ENCODE data around the gene TUBA1C. TPM values are rescaled to one million over a fixed set of nuclear protein-coding genes. Genes with fewer than 3 reads are reported as not detected.
A peak's percentile ranks its signal among the peaks of the same experiment; 100 is the strongest.
"Not testable (repeated sequence)": the region's sequence is repeated elsewhere in the genome, so short reads cannot be mapped to it uniquely, and the experiment has no call there.

Gene TUBA1C
- total and polyA plus RNA-seq, 9 of the 15 experiments (the other 6 are each of a cell fraction or from before 2014, with no cell fraction given), result 755 to 3,012 (median 914) TPM

GRCh38 chr12:49255456-49255855, 9.4 kb upstream of the TUBA1C start:
- ChIA-PET POLR2A (interaction anchor here (0.9 to 5.5 kb wide), 5 partner anchors 8 to 125 kb away, joined by 3 to 61 read pairs (median 3); partner anchors contain the start of gene TUBA1C), CTCF (ENCODE audit: low intra/inter-chr PET ratio) (interaction anchor here (0.5 kb wide), 1 partner anchor 97 kb away, joined by 3 read pairs; no protein-coding TSS in a partner anchor)
- H3K9ac ChIP-seq (ENCODE audit: insufficient read depth in 1 of 2, low read depth in 2 of 2, low read length in 2 of 2); BruUV-seq (replicated peaks); H3K79me2 ChIP-seq (ENCODE audit: control insufficient read depth, insufficient read depth, low read length); H3K9me3 ChIP-seq (replicated peaks; ENCODE audit: control insufficient read depth, insufficient read depth, low read depth, low read length); intact Hi-C loops (cut with micrococcal nuclease); FAIRE-seq; H2AFZ ChIP-seq (ENCODE audit: low read depth, low read length); in situ Hi-C loops (cut with MboI); H3K4me3 ChIP-seq; H3K4me2 ChIP-seq (ENCODE audit: insufficient read depth, low read length); H3K27ac ChIP-seq (ENCODE audit: extremely low read depth, low read depth, low read length); DNase-seq (ENCODE audit: extremely low read depth in 1 of 4, low spot score in 3 of 4); H3K27me3 ChIP-seq (ENCODE audit: control insufficient read depth in 2 of 2, insufficient read depth in 2 of 2, low read length in 2 of 2); H3K36me3 ChIP-seq (ENCODE audit: control insufficient read depth, insufficient read depth, low read length); ATAC-seq; H3K9me1 ChIP-seq (ENCODE audit: control insufficient read depth, insufficient read depth, low read length); H4K20me1 ChIP-seq (replicated peaks; ENCODE audit: control insufficient read depth, insufficient read depth, low read length): not testable (repeated sequence)
- H3K4me1 ChIP-seq (replicated peaks in 1 of 2; ENCODE audit: control insufficient read depth in 2 of 2, insufficient read depth in 2 of 2, low read length in 2 of 2), result peaks cover 16% of the 10 kb centered on the region in 2 experiments
- 71% methylated on average over 10 of the region's 10 CpGs for WGBS (ENCODE audit: insufficient coverage, low coverage, missing lambda C conversion rate)
- TF ChIP-seq CEBPB (tag; IDR thresholded peaks at IDR 0.05), result peak; percentile 43
- peak; percentile 46 for TF ChIP-seq TFE3 (CRISPR knock-in tag; IDR thresholded peaks at IDR 0.05)
- peak; percentile 16; the same call in 1 of the 2 replicates for TF ChIP-seq RAD51 (IDR thresholded peaks at IDR 0.05; ENCODE audit: borderline replicate concordance, low read depth)

Data from K562 (cell line).